Measurements from ENCODE around the gene AK9. TPM values are rescaled to one million over a fixed set of nuclear protein-coding genes. Genes with fewer than 3 reads are reported as not detected.
"Not testable (repeated sequence)": the region's sequence is repeated elsewhere in the genome, so short reads cannot be mapped to it uniquely, and the experiment has no call there.

Gene AK9
- total RNA-seq, 1 donor from 2014 or later: 5.4 TPM

GRCh38 chr6:109695468-109695867, 4.5 kb upstream of the AK9 start:
- H3K4me3 ChIP-seq (ENCODE audit: low read depth, low read length): no peak overlapping the region
- no peak for TF ChIP-seq CTCF (IDR thresholded peaks at IDR 0.05; ENCODE audit: insufficient read depth, low read length, poor library complexity, severe bottlenecking)
- no peaks in the 10 kb centered on the region for H3K27me3 ChIP-seq (ENCODE audit: control insufficient read depth, insufficient read depth, low read length)
- H3K36me3 ChIP-seq (ENCODE audit: control insufficient read depth, insufficient read depth, low read length): no peaks in the 10 kb centered on the region
- DNase-seq (ENCODE audit: low read depth): no peak

GRCh38 chr6:109693111-109693510, 2.1 kb upstream of the AK9 start:
- H3K4me3 ChIP-seq (ENCODE audit: low read depth, low read length): no peak overlapping the region
- DNase-seq (ENCODE audit: low read depth): no peak
- no peak for TF ChIP-seq CTCF (IDR thresholded peaks at IDR 0.05; ENCODE audit: insufficient read depth, low read length, poor library complexity, severe bottlenecking)
- H3K36me3 ChIP-seq (ENCODE audit: control insufficient read depth, insufficient read depth, low read length): no peaks in the 10 kb centered on the region
- peaks cover 2% of the 10 kb centered on the region for H3K27me3 ChIP-seq (ENCODE audit: control insufficient read depth, insufficient read depth, low read length)

- no peak for DNase-seq (ENCODE audit: low read depth)
- peaks cover 2% of the 10 kb centered on the region for H3K27me3 ChIP-seq (ENCODE audit: control insufficient read depth, insufficient read depth, low read length)
These were observed 647 bp downstream of the AK9 start for GRCh38 chr6:109690373-109690736.

GRCh38 chr6:109687271-109687761, 3.7 kb downstream of the AK9 start:
- no peak for TF ChIP-seq CTCF (IDR thresholded peaks at IDR 0.05; ENCODE audit: insufficient read depth, low read length, poor library complexity, severe bottlenecking)
- peaks cover 2% of the 10 kb centered on the region for H3K27me3 ChIP-seq (ENCODE audit: control insufficient read depth, insufficient read depth, low read length)
- no peaks in the 10 kb centered on the region for H3K36me3 ChIP-seq (ENCODE audit: control insufficient read depth, insufficient read depth, low read length)
- peak; percentile 42 for DNase-seq (ENCODE audit: low read depth)
- H3K4me3 ChIP-seq (ENCODE audit: low read depth, low read length): no peak overlapping the region

More at GRCh38 chr6:109690373-109690736, 647 bp downstream of the AK9 start:
- no peaks in the 10 kb centered on the region for H3K36me3 ChIP-seq (ENCODE audit: control insufficient read depth, insufficient read depth, low read length)
- no peak for TF ChIP-seq CTCF (IDR thresholded peaks at IDR 0.05; ENCODE audit: insufficient read depth, low read length, poor library complexity, severe bottlenecking)
- peak overlapping the region; percentile 74 for H3K4me3 ChIP-seq (ENCODE audit: low read depth, low read length)

GRCh38 chr6:109686566-109687265, 4.3 kb downstream of the AK9 start:
- Histone ChIP-seq H3K27me3 (ENCODE audit: control insufficient read depth, insufficient read depth, low read length) (peaks cover 2% of the 10 kb centered on the region), H3K4me3 (ENCODE audit: low read depth, low read length) (no peak overlapping the region), H3K36me3 (ENCODE audit: control insufficient read depth, insufficient read depth, low read length) (no peaks in the 10 kb centered on the region)
- TF ChIP-seq CTCF (IDR thresholded peaks at IDR 0.05; ENCODE audit: insufficient read depth, low read length, poor library complexity, severe bottlenecking): no peak
- DNase-seq (ENCODE audit: low read depth): no peak

GRCh38 chr6:109678661-109679505, 12.1 kb downstream of the AK9 start:
- DNase-seq (ENCODE audit: low read depth); H3K36me3 ChIP-seq (ENCODE audit: control insufficient read depth, insufficient read depth, low read length); H3K4me3 ChIP-seq (ENCODE audit: low read depth, low read length); H3K27me3 ChIP-seq (ENCODE audit: control insufficient read depth, insufficient read depth, low read length): not testable (repeated sequence)
